ENCODE results near the gene PLG.
"Not testable (repeated sequence)": the region's sequence is repeated elsewhere in the genome, so short reads cannot be mapped to it uniquely, and the experiment has no call there.

The PLG gene

DNA sequence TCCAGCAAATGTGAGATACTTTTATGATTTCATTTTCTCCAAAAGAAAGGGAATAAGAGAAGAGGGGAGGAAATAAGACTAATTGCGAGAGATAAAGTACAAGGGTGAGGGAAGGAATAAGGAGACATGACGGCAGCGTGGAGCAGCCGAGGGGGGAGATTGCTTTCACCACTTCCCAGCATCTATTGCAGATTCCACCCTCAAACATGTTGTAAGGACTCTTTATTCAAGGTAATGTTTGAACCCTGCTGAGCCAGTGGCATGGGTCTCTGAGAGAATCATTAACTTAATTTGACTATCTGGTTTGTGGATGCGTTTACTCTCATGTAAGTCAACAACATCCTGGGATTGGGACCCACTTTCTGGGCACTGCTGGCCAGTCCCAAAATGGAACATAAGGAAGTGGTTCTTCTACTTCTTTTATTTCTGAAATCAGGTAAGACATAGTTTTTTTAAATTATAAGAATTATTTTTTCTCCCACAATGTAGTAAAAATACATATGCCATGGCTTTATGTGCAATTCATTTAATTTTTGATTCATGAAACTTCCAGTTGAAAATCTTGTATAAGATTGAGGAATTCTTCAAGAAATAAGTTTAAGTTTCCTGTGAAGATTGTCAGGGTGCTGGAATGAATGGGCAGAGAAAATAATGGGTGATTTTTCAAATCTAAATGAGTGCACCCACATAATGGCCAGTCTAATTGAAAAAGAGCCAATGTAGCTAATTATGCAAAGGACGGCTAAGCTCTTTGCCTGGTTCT, at the start of gene PLG:
Gene PLG (plus strand): TSS at position 327 of the 763 bp plus-strand sequence. CDS start 61 bp downstream, at position 388.
- not testable (repeated sequence) for DNase-seq (ENCODE audit: low read depth); H3K4me3 ChIP-seq (ENCODE audit: low read depth, low read length)

DNA sequence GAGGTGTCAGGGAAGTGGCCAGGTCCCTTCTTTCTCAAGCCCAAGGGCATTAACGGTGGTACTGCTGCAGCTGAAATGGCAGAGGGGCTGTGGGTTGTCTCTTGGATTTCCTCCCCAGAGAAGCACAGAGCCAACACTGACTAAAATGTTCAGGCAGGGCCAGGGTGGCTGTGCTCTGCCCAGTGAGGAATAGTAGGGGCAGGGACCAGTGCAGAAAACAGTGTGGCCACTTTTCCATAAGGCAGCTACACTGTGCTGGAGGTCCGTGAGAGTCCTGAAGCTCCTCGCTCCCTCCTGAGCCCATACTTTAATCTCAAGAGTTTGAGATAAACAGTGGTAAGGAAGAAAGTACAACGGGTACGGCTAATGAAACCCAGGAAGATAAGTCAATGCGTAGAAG, 42.5 kb upstream of the PLG start:
- DNase-seq (ENCODE audit: low read depth), result no peak
- TF ChIP-seq, protein P1, sequence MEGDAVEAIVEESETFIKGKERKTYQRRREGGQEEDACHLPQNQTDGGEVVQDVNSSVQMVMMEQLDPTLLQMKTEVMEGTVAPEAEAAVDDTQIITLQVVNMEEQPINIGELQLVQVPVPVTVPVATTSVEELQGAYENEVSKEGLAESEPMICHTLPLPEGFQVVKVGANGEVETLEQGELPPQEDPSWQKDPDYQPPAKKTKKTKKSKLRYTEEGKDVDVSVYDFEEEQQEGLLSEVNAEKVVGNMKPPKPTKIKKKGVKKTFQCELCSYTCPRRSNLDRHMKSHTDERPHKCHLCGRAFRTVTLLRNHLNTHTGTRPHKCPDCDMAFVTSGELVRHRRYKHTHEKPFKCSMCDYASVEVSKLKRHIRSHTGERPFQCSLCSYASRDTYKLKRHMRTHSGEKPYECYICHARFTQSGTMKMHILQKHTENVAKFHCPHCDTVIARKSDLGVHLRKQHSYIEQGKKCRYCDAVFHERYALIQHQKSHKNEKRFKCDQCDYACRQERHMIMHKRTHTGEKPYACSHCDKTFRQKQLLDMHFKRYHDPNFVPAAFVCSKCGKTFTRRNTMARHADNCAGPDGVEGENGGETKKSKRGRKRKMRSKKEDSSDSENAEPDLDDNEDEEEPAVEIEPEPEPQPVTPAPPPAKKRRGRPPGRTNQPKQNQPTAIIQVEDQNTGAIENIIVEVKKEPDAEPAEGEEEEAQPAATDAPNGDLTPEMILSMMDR (IDR thresholded peaks at IDR 0.05; ENCODE audit: low read depth, low read length, missing control alignments), result no peak
- no peak overlapping the region for H3K4me3 ChIP-seq (ENCODE audit: low read depth, low read length)

DNA sequence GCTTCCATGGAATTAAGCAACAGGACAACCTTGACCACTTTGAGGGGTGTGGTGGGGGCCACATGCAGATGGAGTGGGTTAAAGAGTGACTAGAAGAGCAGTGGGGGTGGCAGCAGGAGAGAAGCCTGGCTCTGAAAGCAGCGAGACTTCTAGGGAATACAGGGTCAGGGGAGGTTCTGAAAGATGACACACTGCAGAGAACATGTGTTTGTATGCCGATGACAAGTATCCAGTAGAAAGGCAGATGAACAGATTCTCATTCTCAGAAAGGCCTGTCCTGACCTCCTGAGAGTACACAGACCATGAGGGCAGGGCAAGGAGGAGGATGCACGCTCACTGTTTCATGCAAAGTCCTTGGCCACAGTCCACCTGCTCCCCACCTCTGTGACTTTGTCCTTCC, 40.8 kb upstream of the PLG start:
- no peak overlapping the region for H3K4me3 ChIP-seq (ENCODE audit: low read depth, low read length)
- TF ChIP-seq, protein P1 (IDR thresholded peaks at IDR 0.05; ENCODE audit: low read depth, low read length, missing control alignments), result no peak
- DNase-seq (ENCODE audit: low read depth), result no peak

DNA sequence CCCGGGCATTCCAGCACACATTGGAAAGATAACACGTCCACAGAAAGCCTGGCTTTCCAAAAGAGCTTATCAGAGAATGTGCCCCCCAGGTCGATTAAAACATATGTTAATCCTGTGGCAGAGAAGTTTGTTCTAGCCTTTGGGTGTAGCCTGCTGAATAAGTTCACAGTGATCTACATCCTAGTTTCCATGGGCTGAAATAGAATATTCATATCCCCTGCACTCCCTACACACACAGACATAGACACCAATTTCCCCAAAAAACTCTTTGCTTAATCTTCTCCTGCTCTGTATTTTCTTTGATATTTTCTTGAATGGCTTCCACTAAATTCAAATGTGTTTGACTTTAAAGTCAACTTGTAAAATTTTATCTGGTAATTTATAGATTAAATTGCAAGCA, 39.6 kb upstream of the PLG start:
- TF ChIP-seq, protein P1 (IDR thresholded peaks at IDR 0.05; ENCODE audit: low read depth, low read length, missing control alignments), result no peak
- DNase-seq (ENCODE audit: low read depth), result no peak

DNA sequence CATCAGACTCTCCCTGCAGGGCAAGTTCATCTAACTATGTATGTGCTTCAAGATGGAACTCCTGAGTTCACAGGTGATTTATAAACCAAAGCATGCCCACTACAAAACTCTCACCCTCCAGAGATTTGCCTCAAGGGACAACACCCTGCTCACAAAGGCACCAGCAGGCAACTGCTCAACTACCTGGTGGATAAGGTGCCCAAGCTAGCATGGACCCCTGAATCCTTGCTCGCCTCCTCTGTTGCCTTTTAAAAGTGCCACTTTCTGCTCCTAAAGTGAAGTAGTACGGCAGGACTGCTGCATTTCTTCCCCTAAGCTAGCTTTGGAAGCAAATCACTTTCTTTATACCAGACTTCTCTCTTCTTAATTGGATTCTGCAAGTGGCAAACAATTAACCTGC, 39.2 kb upstream of the PLG start:
- TF ChIP-seq, protein P1 (IDR thresholded peaks at IDR 0.05; ENCODE audit: low read depth, low read length, missing control alignments), result no peak
- no peak overlapping the region for H3K4me3 ChIP-seq (ENCODE audit: low read depth, low read length)
- no peak for DNase-seq (ENCODE audit: low read depth)

More for the DNA sequence above, 39.6 kb upstream of the PLG start:
- H3K4me3 ChIP-seq (ENCODE audit: low read depth, low read length), result no peak overlapping the region

DNA sequence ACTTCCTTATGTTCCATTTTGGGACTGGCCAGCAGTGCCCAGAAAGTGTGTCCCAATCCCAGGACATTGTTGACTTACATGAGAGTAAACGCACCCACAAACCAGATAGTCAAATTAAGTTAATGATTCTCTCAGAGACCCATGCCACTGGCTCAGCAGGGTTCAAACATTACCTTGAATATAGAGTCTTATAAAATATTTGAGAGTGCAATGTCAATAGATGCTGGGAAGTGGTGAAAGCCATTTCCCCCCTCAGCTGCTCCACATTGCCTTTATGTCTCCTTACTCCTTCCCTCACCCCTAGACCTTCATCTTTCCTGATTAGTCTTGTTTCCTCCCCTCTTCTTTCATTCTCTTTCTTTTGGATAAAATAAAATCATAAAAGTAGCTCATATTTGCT, 37.8 kb upstream of the PLG start, which contains the start of gene LPA:
Gene LPA (minus strand): TSS at position 78 of the 400 bp plus-strand sequence. CDS start 61 bp downstream, at position 17.
- DNase-seq (ENCODE audit: low read depth); H3K4me3 ChIP-seq (ENCODE audit: low read depth, low read length): not testable (repeated sequence)

DNA sequence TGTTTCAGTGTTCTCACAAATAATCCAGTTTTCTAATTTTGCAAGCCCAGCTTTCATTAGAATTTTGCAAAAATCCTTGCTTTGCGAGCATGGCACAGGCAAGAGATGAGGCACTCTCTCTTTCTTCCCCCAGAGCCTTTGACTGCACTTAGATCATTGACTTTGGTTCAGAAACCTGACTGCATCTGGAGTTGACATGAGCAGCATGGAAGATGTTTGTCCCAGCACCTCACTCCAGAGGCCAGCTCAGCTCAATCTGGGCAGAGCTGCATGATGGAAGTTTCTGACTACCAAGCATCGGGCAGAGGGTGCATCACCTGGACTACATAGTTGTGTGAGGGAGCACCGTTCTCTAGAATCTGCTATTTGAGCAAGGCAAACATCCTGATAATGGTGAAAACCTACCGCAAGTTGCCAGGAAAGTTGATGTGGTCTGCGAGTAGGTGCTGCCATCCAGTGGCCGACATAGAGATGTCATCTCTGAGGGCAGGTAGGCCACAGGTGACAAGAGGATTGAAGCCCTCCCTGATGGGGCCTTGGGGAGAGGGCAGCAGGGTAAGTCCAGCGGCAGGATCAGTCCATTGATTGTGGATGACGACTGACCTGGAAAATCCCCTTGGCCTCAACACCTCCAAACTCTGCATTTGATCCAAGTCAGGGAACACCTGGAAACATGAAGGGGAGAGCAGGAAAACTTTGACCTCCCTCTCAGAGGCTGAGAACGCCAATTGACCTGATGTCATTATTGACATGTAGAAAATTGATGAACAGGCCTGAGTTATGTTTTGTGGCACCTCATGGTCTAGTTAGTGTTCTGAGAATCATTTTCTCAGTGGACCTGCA, 34.2 kb upstream of the PLG start:
- DNase-seq (ENCODE audit: low read depth), result peak; percentile 12
- H3K4me3 ChIP-seq (ENCODE audit: low read depth, low read length), result no peak overlapping the region
- TF ChIP-seq, protein P1 (IDR thresholded peaks at IDR 0.05; ENCODE audit: low read depth, low read length, missing control alignments), result peak; percentile 82
